IPS-20b (cell line): Measurements from ENCODE around the gene PMEPA1.

Experiments
- H3K27ac ChIP-seq: one replicate; pipeline ENCODE4 v1.5.1; 2013; ENCODE audit warnings: low read length
- H3K27me3 ChIP-seq: 2 replicates; pipeline ENCODE4 v1.6.1; 2013; ENCODE audit warnings: mild to moderate bottlenecking, low read length, inconsistent platforms; ENCODE audit not compliant: insufficient read depth
- H3K36me3 ChIP-seq: 2 replicates; pipeline ENCODE4 v1.6.1; 2013; ENCODE audit warnings: low read depth, mild to moderate bottlenecking, inconsistent platforms, low read length, moderate library complexity; ENCODE audit not compliant: insufficient read depth
- H3K4me1 ChIP-seq: 2 replicates; pipeline ENCODE4 v1.6.1; 2013; ENCODE audit warnings: mild to moderate bottlenecking, control low read depth, inconsistent platforms, low read length, moderate library complexity; ENCODE audit not compliant: insufficient read depth
- H3K4me3 ChIP-seq: 2 replicates; pipeline ENCODE4 v1.5.1; 2013; ENCODE audit warnings: mild to moderate bottlenecking, low read length, inconsistent platforms
- H3K9ac ChIP-seq: 2 replicates; pipeline ENCODE4 v1.6.1; 2013; ENCODE audit warnings: low read depth, mild to moderate bottlenecking, inconsistent platforms, low read length, moderate library complexity
- H3K9me3 ChIP-seq: 2 replicates; pipeline ENCODE4 v1.6.1; 2013; ENCODE audit warnings: mild to moderate bottlenecking, low read depth, low read length, inconsistent platforms; ENCODE audit not compliant: insufficient read depth

The PMEPA1 gene

GRCh38 chr20:57680131-57680716 is 29.6 kb downstream of the PMEPA1 start:
- Histone ChIP-seq H3K36me3 (no peaks in the 10 kb centered on the region), H3K27me3 (no peaks in the 10 kb centered on the region), H3K9ac (no peak overlapping the region), H3K4me3 (no peak overlapping the region), H3K4me1 (peaks cover 40% of the 10 kb centered on the region), H3K9me3 (no peaks in the 10 kb centered on the region), H3K27ac (no peak overlapping the region)

DNA sequence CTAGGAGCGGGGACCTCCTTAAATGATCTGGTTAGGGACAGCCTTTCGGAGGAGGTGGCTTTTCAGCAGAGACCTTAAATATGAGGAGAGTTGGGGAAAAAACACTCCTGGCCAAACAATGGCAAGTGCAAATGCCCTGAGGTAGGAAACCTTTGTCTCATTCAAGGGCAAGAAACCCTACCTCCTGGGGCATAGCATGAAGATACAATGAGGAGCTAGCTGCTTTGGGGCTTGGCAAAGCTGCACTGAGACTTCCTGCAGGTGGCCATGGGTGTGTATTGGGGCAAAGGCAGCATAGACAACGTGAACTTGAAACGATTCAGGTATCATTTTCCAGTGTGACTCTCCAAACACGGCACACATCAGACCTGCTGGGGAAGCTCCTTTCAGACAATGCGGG is 30.7 kb downstream of the PMEPA1 start:
- Histone ChIP-seq H3K9me3 (no peaks in the 10 kb centered on the region), H3K27ac (no peak overlapping the region), H3K4me3 (no peak overlapping the region), H3K36me3 (no peaks in the 10 kb centered on the region), H3K9ac (no peak overlapping the region), H3K4me1 (peaks cover 30% of the 10 kb centered on the region), H3K27me3 (no peaks in the 10 kb centered on the region)

- Histone ChIP-seq H3K9me3 (no peaks in the 10 kb centered on the region), H3K9ac (no peak overlapping the region), H3K36me3 (no peaks in the 10 kb centered on the region), H3K27ac (no peak overlapping the region), H3K27me3 (no peaks in the 10 kb centered on the region), H3K4me3 (no peak overlapping the region), H3K4me1 (peaks cover 26% of the 10 kb centered on the region)
These were observed 31.5 kb downstream of the PMEPA1 start for GRCh38 chr20:57678340-57678739.

- H3K9me3 ChIP-seq = no peaks in the 10 kb centered on the region
- H3K36me3 ChIP-seq = no peaks in the 10 kb centered on the region
- H3K27me3 ChIP-seq = no peaks in the 10 kb centered on the region
- no peak overlapping the region for H3K4me3 ChIP-seq
- no peak overlapping the region for H3K27ac ChIP-seq
- peaks cover 26% of the 10 kb centered on the region for H3K4me1 ChIP-seq
- no peak overlapping the region for H3K9ac ChIP-seq
These were observed 32.2 kb downstream of the PMEPA1 start for GRCh38 chr20:57677584-57677982.

GRCh38 chr20:57676589-57677583 is 32.9 kb downstream of the PMEPA1 start:
- no peaks in the 10 kb centered on the region for H3K9me3 ChIP-seq
- no peaks in the 10 kb centered on the region for H3K36me3 ChIP-seq
- no peak overlapping the region for H3K9ac ChIP-seq
- no peak overlapping the region for H3K27ac ChIP-seq
- H3K4me1 ChIP-seq = peaks cover 26% of the 10 kb centered on the region
- H3K4me3 ChIP-seq = no peak overlapping the region
- H3K27me3 ChIP-seq = no peaks in the 10 kb centered on the region

- Histone ChIP-seq H3K36me3 (no peaks in the 10 kb centered on the region), H3K4me3 (no peak overlapping the region), H3K4me1 (peaks cover 25% of the 10 kb centered on the region), H3K27me3 (no peaks in the 10 kb centered on the region), H3K27ac (no peak overlapping the region), H3K9me3 (no peaks in the 10 kb centered on the region), H3K9ac (no peak overlapping the region)
These were observed 34.0 kb downstream of the PMEPA1 start for GRCh38 chr20:57675773-57676172.

GRCh38 chr20:57672953-57673575 is 36.8 kb downstream of the PMEPA1 start:
- Histone ChIP-seq H3K27ac (no peak overlapping the region), H3K9ac (no peak overlapping the region), H3K9me3 (no peaks in the 10 kb centered on the region), H3K36me3 (no peaks in the 10 kb centered on the region), H3K4me1 (peaks cover 13% of the 10 kb centered on the region), H3K4me3 (no peak overlapping the region), H3K27me3 (no peaks in the 10 kb centered on the region)

- no peak overlapping the region for H3K9ac ChIP-seq
- no peaks in the 10 kb centered on the region for H3K27me3 ChIP-seq
- H3K36me3 ChIP-seq = no peaks in the 10 kb centered on the region
- no peak overlapping the region for H3K4me3 ChIP-seq
- no peak overlapping the region for H3K27ac ChIP-seq
- peaks cover 8% of the 10 kb centered on the region for H3K4me1 ChIP-seq
- H3K9me3 ChIP-seq = no peaks in the 10 kb centered on the region
These were observed 37.7 kb downstream of the PMEPA1 start for GRCh38 chr20:57672164-57672563.

- H3K4me3 ChIP-seq = no peak overlapping the region
- no peaks in the 10 kb centered on the region for H3K9me3 ChIP-seq
- no peak overlapping the region for H3K9ac ChIP-seq
- H3K36me3 ChIP-seq = no peaks in the 10 kb centered on the region
- peaks cover 7% of the 10 kb centered on the region; the same call in 1 of the 2 replicates for H3K4me1 ChIP-seq
- H3K27ac ChIP-seq = no peak overlapping the region
- H3K27me3 ChIP-seq = no peaks in the 10 kb centered on the region
These were observed 38.2 kb downstream of the PMEPA1 start for GRCh38 chr20:57671662-57672061.

- Histone ChIP-seq H3K27ac (no peak overlapping the region), H3K27me3 (no peaks in the 10 kb centered on the region), H3K9ac (no peak overlapping the region), H3K4me1 (peaks cover 13% of the 10 kb centered on the region; the same call in 1 of the 2 replicates), H3K4me3 (no peak overlapping the region), H3K36me3 (no peaks in the 10 kb centered on the region), H3K9me3 (no peaks in the 10 kb centered on the region)
These were observed 38.8 kb downstream of the PMEPA1 start for GRCh38 chr20:57671072-57671391.

DNA sequence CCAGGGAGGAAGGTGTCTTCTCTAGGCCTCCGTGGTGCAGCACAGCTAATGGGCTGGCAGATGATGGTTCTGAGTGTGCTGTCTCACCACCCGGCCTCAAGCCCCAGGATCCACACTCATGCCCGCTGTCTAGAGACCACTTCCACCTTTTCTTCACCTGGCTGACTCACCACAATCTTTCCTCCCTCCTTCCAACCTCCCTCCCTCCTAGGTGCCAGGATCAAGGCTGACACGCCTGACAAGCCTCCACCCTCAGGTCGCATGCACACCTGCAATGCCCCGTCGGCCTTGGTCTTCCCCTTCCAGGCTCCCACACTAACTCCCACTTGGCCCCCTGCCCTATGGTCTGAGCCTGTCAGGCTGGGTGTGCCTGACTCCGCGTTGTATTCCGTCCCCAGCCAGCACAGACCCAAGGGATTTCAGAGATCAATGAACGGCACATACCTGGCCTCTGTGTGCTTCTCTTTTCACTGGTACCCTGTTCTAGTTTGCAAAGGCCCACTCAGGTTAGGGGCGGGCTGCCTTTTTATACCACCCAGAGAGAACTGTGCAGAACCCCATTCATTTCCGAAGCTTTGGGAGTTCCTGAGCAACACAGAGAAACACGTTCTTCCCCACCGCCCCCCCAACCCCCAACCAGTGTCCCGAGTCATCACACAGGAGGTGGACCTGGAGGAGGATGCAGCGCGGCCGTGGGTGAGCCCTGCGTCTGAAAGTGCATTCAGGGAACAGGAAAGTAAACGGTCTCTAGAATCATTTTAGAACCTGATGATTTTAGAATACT is 39.3 kb downstream of the PMEPA1 start:
- Histone ChIP-seq H3K9me3 (no peaks in the 10 kb centered on the region), H3K27ac (no peak overlapping the region), H3K4me1 (peaks cover 13% of the 10 kb centered on the region; the same call in 1 of the 2 replicates), H3K4me3 (no peak overlapping the region), H3K9ac (no peak overlapping the region), H3K36me3 (no peaks in the 10 kb centered on the region), H3K27me3 (no peaks in the 10 kb centered on the region)
